Endothelial cell (in vitro differentiated cells): ENCODE measurements around the gene FHOD3. TPM values are rescaled to one million over a fixed set of nuclear protein-coding genes. Genes with fewer than 3 reads are reported as not detected.

Source experiments
- DNase-seq: peaks from one replicate; pipeline ENCODE4 v3.0.0; 2021; ENCODE audit warnings: low spot score
- H3K27ac Mint-ChIP-seq: one replicate; pipeline ENCODE4 v1.8.0; 2021; ENCODE audit warnings: mixed read lengths, inconsistent platforms; ENCODE audit not compliant: unreplicated experiment
- H3K27me3 Mint-ChIP-seq: one replicate; pipeline ENCODE4 v1.8.0; 2021; ENCODE audit warnings: mild to moderate bottlenecking, moderate library complexity, mixed read lengths, inconsistent platforms; ENCODE audit not compliant: unreplicated experiment
- H3K36me3 Mint-ChIP-seq: one replicate; pipeline ENCODE4 v1.8.0; 2021; ENCODE audit warnings: mild to moderate bottlenecking, low read depth, mixed read lengths, inconsistent platforms; ENCODE audit not compliant: unreplicated experiment
- H3K4me1 Mint-ChIP-seq: one replicate; pipeline ENCODE4 v1.8.0; 2021; ENCODE audit warnings: mild to moderate bottlenecking, mixed read lengths, inconsistent platforms; ENCODE audit not compliant: unreplicated experiment
- H3K4me3 Mint-ChIP-seq: one replicate; pipeline ENCODE4 v1.8.0; 2021; ENCODE audit warnings: mild to moderate bottlenecking, mixed read lengths, inconsistent platforms; ENCODE audit not compliant: unreplicated experiment
- H3K9me3 Mint-ChIP-seq: one replicate; pipeline ENCODE4 v1.8.0; 2021; ENCODE audit warnings: mixed read lengths, inconsistent platforms; ENCODE audit not compliant: unreplicated experiment
- CTCF ChIP-seq: fragments of 200-600 bp; sonication (generic); IDR thresholded peaks from one replicate; pipeline ENCODE4 v1.5.0; 2021; ENCODE audit warnings: antibody characterized with exemption; ENCODE audit not compliant: unreplicated experiment
- total RNA-seq: library from RNA; stranded (reverse); fragmentation: NEBNext Ultra II Directional; extraction: Animal tissue kit (Norgen Biotek cat#: 25700); gene quantifications from one replicate; pipeline ENCODE4 v1.2.1, GENCODE V29; 2021; ENCODE audit not compliant: unreplicated experiment

FHOD3 gene
- total RNA-seq, 1 donor from 2014 or later: 0.67 TPM

DNA sequence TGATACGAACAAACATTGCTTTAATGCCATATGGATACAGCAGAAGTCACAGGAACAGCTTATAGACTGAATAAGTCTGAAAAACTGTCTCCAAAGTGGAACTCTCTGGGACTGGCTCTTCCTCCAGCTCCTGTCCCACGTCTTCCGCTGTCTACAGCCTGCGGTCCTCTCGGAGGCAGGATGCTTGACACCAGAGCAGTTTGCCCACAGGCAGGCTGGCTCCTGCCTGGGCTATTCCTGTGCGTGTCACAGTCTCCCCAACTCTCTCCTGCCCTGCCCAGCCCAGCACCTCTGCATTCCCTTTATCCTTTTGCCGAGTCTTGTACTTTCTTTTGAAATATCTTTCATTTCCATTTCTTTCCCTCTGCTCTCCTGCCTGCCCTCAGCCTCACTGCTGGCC lies 234.1 kb downstream of the FHOD3 start:
- Mint-ChIP-seq H3K27ac (no peak overlapping the region), H3K4me1 (no peaks in the 10 kb centered on the region), H3K4me3 (no peak overlapping the region), H3K9me3 (no peaks in the 10 kb centered on the region), H3K36me3 (no peaks in the 10 kb centered on the region), H3K27me3 (no peaks in the 10 kb centered on the region)
- no peak for TF ChIP-seq CTCF
- no peak for DNase-seq

- Mint-ChIP-seq H3K27me3 (no peaks in the 10 kb centered on the region), H3K36me3 (no peaks in the 10 kb centered on the region), H3K4me1 (no peaks in the 10 kb centered on the region), H3K4me3 (no peak overlapping the region), H3K9me3 (no peaks in the 10 kb centered on the region), H3K27ac (no peak overlapping the region)
- no peak for TF ChIP-seq CTCF
- DNase-seq: no peak
Measured at GRCh38 chr18:36532394-36532793, 234.9 kb downstream of the FHOD3 start.

DNA sequence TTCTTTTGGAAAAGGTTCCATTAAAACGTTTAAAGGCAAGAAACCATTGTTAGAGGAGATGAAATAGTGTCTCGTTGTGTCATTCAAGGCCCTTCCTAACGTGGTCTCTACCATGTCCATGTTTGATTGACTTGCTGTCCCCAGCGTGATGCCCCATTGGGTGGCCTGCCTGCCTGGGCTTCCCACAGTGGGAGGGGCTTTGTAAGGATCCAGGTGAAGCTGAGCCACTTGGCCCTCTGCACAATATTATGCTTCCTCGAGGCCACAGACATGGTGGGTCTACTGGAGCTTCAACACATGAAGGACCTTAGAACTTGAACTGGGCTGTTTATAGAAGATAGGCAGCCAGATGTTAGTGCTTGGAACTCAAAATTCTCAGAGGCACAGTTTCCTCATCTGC lies 235.3 kb downstream of the FHOD3 start:
- Mint-ChIP-seq H3K27ac (no peak overlapping the region), H3K4me1 (no peaks in the 10 kb centered on the region), H3K36me3 (no peaks in the 10 kb centered on the region), H3K4me3 (no peak overlapping the region), H3K27me3 (no peaks in the 10 kb centered on the region), H3K9me3 (no peaks in the 10 kb centered on the region)
- TF ChIP-seq CTCF: no peak
- DNase-seq: no peak

DNA sequence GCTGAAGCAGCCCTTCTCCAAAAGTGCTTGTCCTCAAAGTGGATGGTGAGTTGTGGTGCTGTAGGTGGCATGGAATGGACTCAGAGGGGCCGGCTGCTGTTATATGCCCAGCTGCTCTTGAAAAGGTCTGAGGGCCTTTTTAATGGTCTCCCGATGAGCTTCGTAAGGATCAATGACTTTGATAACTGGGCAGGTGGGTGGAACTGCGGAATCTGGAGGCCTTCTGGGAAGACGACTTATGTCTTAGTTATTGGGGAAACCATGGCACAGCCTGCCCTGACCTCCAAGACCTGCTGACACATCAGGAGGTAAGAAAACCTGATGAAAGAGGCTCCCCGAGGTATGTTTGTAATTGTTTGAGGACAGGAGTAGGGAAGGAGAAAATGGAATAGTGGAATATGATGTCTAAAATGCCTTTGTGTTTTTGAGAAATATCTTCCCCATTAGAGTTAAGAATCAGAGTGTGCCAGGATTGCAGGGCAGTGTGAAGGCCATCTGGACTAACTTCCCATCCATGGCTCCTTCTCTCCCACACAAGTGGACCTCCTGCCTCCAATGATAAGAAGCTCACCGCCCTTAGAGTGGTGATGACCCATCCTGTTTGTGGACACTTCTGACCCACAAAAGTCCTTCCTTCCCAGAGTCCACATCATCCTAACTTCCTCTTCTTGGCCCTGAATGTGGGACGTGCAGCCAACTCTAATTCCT lies 236.1 kb downstream of the FHOD3 start:
- DNase-seq: no peak
- no peaks in the 10 kb centered on the region for H3K4me1 Mint-ChIP-seq
- no peaks in the 10 kb centered on the region for H3K36me3 Mint-ChIP-seq
- no peaks in the 10 kb centered on the region for H3K27me3 Mint-ChIP-seq
- H3K4me3 Mint-ChIP-seq: no peak overlapping the region
- H3K9me3 Mint-ChIP-seq: no peaks in the 10 kb centered on the region
- no peak overlapping the region for H3K27ac Mint-ChIP-seq
- TF ChIP-seq CTCF: no peak

DNA sequence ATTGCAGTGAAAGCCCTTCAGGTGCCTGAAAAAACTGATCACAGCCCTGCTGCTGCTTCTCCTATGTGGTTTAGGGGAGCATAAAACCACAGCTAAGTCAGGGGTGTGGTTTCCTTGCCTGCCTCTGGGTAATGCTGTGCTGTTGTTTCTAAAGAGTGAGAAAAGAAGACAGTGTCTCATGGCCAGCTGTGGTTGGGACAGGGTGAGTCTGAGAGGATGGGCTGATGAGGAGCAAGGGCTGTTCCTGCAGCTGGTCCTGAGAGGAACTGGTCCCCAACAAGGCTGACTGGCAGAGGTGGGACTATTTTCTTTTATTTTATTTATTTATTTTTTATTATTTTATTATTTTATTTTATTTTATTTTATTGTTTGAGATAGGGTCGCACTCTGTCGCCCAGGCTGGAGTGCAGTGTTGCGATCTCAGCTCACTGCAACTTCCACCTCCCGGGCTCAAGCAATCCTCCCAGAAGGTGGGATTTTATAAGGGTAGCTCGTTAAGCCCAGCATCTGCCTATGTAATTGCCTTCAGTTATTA lies 236.7 kb downstream of the FHOD3 start:
- DNase-seq: no peak
- Mint-ChIP-seq H3K27ac (no peak overlapping the region), H3K36me3 (no peaks in the 10 kb centered on the region), H3K4me3 (no peak overlapping the region), H3K4me1 (no peaks in the 10 kb centered on the region), H3K27me3 (no peaks in the 10 kb centered on the region), H3K9me3 (no peaks in the 10 kb centered on the region)
- no peak for TF ChIP-seq CTCF
